ENCODE results near the gene EML1. TPM values are rescaled to one million over a fixed set of nuclear protein-coding genes. Genes with fewer than 3 reads are reported as not detected.

EML1 gene
- total RNA-seq, 3 donors from 2014 or later (not counting 1 experiment from before 2014, with no cell fraction given): not detected

- Mint-ChIP-seq H3K27ac (no peak overlapping the region), H3K4me3 (no peak overlapping the region), H3K9me3 (no peaks in the 10 kb centered on the region), H3K36me3 (no peaks in the 10 kb centered on the region), H3K27me3 (ENCODE audit: low read depth in 2 of 2) (no peaks in the 10 kb centered on the region), H3K4me1 (peaks cover 0 to 4% of the 10 kb centered on the region in 2 donors)
- no peaks in the 10 kb centered on the region for H3K4me1 ChIP-seq (ENCODE audit: control insufficient read depth, insufficient read depth, low read length)
- no peak overlapping the region for H3K27ac ChIP-seq (ENCODE audit: low read length)
- no peaks in the 10 kb centered on the region for H3K9me3 ChIP-seq (ENCODE audit: control insufficient read depth, insufficient read depth, low read length)
- H3K36me3 ChIP-seq (ENCODE audit: control insufficient read depth, insufficient read depth, low read length): no peaks in the 10 kb centered on the region
- no peaks in the 10 kb centered on the region for H3K27me3 ChIP-seq (ENCODE audit: control insufficient read depth, insufficient read depth, low read length)
- TF ChIP-seq CTCF (IDR thresholded peaks at IDR 0.05): peak; percentile 97
- DNase-seq (peak; percentile 59 to 89), ATAC-seq (peak; percentile 95 to 100 (median 100))
- intact Hi-C loops (cut with micrococcal nuclease): loop anchor here (1.0 to 5.0 kb wide), 5 partner anchors 42 to 395 kb away; no protein-coding TSS in a partner anchor
- H3K4me3 ChIP-seq (ENCODE audit: low read length): no peak overlapping the region
- 29% methylated on average over 4 of the region's 5 CpGs for WGBS (ENCODE audit: insufficient coverage)
These were observed 189.5 kb downstream of the EML1 start for GRCh38 chr14:99982537-99983250.

- H3K9me3 Mint-ChIP-seq: no peaks in the 10 kb centered on the region
- intact Hi-C loops (cut with micrococcal nuclease): loop anchor here (2.0 to 5.0 kb wide), 2 partner anchors 41 to 304 kb away; no protein-coding TSS in a partner anchor
- DNase-seq (no peak), ATAC-seq (no peak)
- peak overlapping the region in 1 of 2 donors; percentile 55 for H3K27ac Mint-ChIP-seq
- no peak overlapping the region for H3K4me3 ChIP-seq (ENCODE audit: low read length)
- H3K9me3 ChIP-seq (ENCODE audit: control insufficient read depth, insufficient read depth, low read length): no peaks in the 10 kb centered on the region
- WGBS (ENCODE audit: insufficient coverage): 89% methylated on average over 4 of the region's 4 CpGs
- H3K27me3 Mint-ChIP-seq (ENCODE audit: low read depth in 2 of 2): no peaks in the 10 kb centered on the region
- H3K36me3 Mint-ChIP-seq: no peaks in the 10 kb centered on the region
- H3K4me3 Mint-ChIP-seq: no peak overlapping the region
- no peaks in the 10 kb centered on the region for H3K27me3 ChIP-seq (ENCODE audit: control insufficient read depth, insufficient read depth, low read length)
- H3K4me1 Mint-ChIP-seq: peaks cover 0 to 4% of the 10 kb centered on the region in 2 donors
- no peaks in the 10 kb centered on the region for H3K4me1 ChIP-seq (ENCODE audit: control insufficient read depth, insufficient read depth, low read length)
- TF ChIP-seq CTCF (IDR thresholded peaks at IDR 0.05): no peak
- H3K27ac ChIP-seq (ENCODE audit: low read length): no peak overlapping the region
- H3K36me3 ChIP-seq (ENCODE audit: control insufficient read depth, insufficient read depth, low read length): no peaks in the 10 kb centered on the region
These were observed 190.2 kb downstream of the EML1 start for GRCh38 chr14:99983251-99984015.

GRCh38 chr14:99984036-99984435 lies 190.8 kb downstream of the EML1 start:
- Mint-ChIP-seq H3K9me3 (no peaks in the 10 kb centered on the region), H3K27ac (peak overlapping the region in 1 of 2 donors; percentile 55), H3K27me3 (ENCODE audit: low read depth in 2 of 2) (no peaks in the 10 kb centered on the region), H3K4me3 (no peak overlapping the region), H3K36me3 (no peaks in the 10 kb centered on the region), H3K4me1 (peaks cover 0 to 4% of the 10 kb centered on the region in 2 donors)
- H3K4me1 ChIP-seq (ENCODE audit: control insufficient read depth, insufficient read depth, low read length): no peaks in the 10 kb centered on the region
- no peaks in the 10 kb centered on the region for H3K9me3 ChIP-seq (ENCODE audit: control insufficient read depth, insufficient read depth, low read length)
- intact Hi-C loops (cut with micrococcal nuclease): loop anchor here (5.0 kb wide), 1 partner anchor 303 kb away; no protein-coding TSS in a partner anchor
- no peaks in the 10 kb centered on the region for H3K27me3 ChIP-seq (ENCODE audit: control insufficient read depth, insufficient read depth, low read length)
- 81% methylated on average over 3 of the region's 3 CpGs for WGBS (ENCODE audit: insufficient coverage)
- DNase-seq (no peak), ATAC-seq (no peak)
- no peak overlapping the region for H3K27ac ChIP-seq (ENCODE audit: low read length)
- no peak for TF ChIP-seq CTCF (IDR thresholded peaks at IDR 0.05)
- H3K36me3 ChIP-seq (ENCODE audit: control insufficient read depth, insufficient read depth, low read length): no peaks in the 10 kb centered on the region
- no peak overlapping the region for H3K4me3 ChIP-seq (ENCODE audit: low read length)

All from natural killer cell (primary cell).